AG08395 (cell line): ENCODE measurements around the gene NDC1.
"Not testable (repeated sequence)": the region's sequence is repeated elsewhere in the genome, so short reads cannot be mapped to it uniquely, and the experiment has no call there.

Experiments used
- DNase-seq: peaks from one replicate; pipeline ENCODE4 v3.0.0; 2012; ENCODE audit warnings: mixed read lengths, low spot score

Gene NDC1

GRCh38 chr1:53765657-53766056, 72.4 kb downstream of the NDC1 start:
- DNase-seq, result peak; percentile 42

- no peak for DNase-seq
These were observed 74.2 kb downstream of the NDC1 start for GRCh38 chr1:53763911-53764310.

GRCh38 chr1:53763461-53763860, 74.6 kb downstream of the NDC1 start:
- no peak for DNase-seq

GRCh38 chr1:53760497-53760896, 77.6 kb downstream of the NDC1 start:
- not testable (repeated sequence) for DNase-seq

GRCh38 chr1:53755874-53756273, 82.2 kb downstream of the NDC1 start:
- no peak for DNase-seq

- peak; percentile 79 for DNase-seq
These were observed 83.4 kb downstream of the NDC1 start for GRCh38 chr1:53754484-53755312.

- no peak for DNase-seq
These were observed 85.8 kb downstream of the NDC1 start for GRCh38 chr1:53752281-53752680.

- DNase-seq, result no peak
These were observed 90.3 kb downstream of the NDC1 start for GRCh38 chr1:53747841-53748240.

- peak; percentile 83 for DNase-seq
These were observed 97.4 kb downstream of the NDC1 start for GRCh38 chr1:53740621-53741105.

- DNase-seq, result peak; percentile 99
These were observed 98.9 kb downstream of the NDC1 start, which contains the start of gene GLIS1 for GRCh38 chr1:53739109-53739681. Gene GLIS1, minus strand, starts transcription at chr1:53739164. Its CDS starts 1,100 bp downstream, at chr1:53738064.

- DNase-seq, result no peak
These were observed 99.6 kb downstream of the NDC1 start for GRCh38 chr1:53738205-53739108.

- no peak for DNase-seq
These were observed 100.4 kb downstream of the NDC1 start for GRCh38 chr1:53737648-53738204.

- DNase-seq, result no peak
These were observed 101.8 kb downstream of the NDC1 start for GRCh38 chr1:53736290-53736689.

GRCh38 chr1:53735681-53736080, 102.4 kb downstream of the NDC1 start:
- DNase-seq, result no peak

GRCh38 chr1:53735261-53735660, 102.8 kb downstream of the NDC1 start:
- no peak for DNase-seq

GRCh38 chr1:53734650-53735211, 103.4 kb downstream of the NDC1 start:
- DNase-seq, result peak; percentile 41

- peak; percentile 59 for DNase-seq
These were observed 104.0 kb downstream of the NDC1 start for GRCh38 chr1:53733975-53734649.

GRCh38 chr1:53733447-53733931, 104.6 kb downstream of the NDC1 start:
- no peak for DNase-seq

- DNase-seq, result peak; percentile 75
These were observed 105.2 kb downstream of the NDC1 start for GRCh38 chr1:53732912-53733317.

GRCh38 chr1:53732409-53732808, 105.7 kb downstream of the NDC1 start:
- DNase-seq, result no peak

GRCh38 chr1:53731779-53732305, 106.3 kb downstream of the NDC1 start:
- DNase-seq, result no peak
